Hepatocyte (in vitro differentiated cells): Measurements from ENCODE around the gene SLC22A23.

Source experiments
- CTCF ChIP-seq: fragments of 200-600 bp; sonication (generic); IDR thresholded peaks from 2 replicates; pipeline ENCODE4 v1.5.1; 2016; ENCODE audit warnings: antibody characterized with exemption, mild to moderate bottlenecking; ENCODE audit not compliant: poor library complexity
- EZH2 ChIP-seq: fragments of 200-600 bp; sonication (generic); IDR thresholded peaks from 2 replicates; pipeline ENCODE4 v1.6.1; 2016; ENCODE audit warnings: antibody characterized with exemption, mild to moderate bottlenecking, borderline replicate concordance
- EZH2phosphoT487 ChIP-seq: fragments of 200-600 bp; sonication (generic); IDR thresholded peaks from one replicate; pipeline ENCODE4 v1.6.1; 2018; ENCODE audit warnings: antibody characterized with exemption, mild to moderate bottlenecking, low read depth, moderate library complexity; ENCODE audit not compliant: unreplicated experiment, severe bottlenecking

- TF ChIP-seq CTCF (no peak), EZH2phosphoT487 (no peak), EZH2 (no peak)
Observed at GRCh38 chr6:3331971-3332370, 124.9 kb downstream of the SLC22A23 start.
